Heart left ventricle (tissue), 16 donors: ENCODE measurements around the gene FRMD8. TPM values are rescaled to one million over a fixed set of nuclear protein-coding genes. Genes with fewer than 3 reads are reported as not detected.

Experiments
- ATAC-seq, 4 donors: fragments of 200-7000 bp; cut with Tn5 transposase; one replicate each; pipeline ENCODE4 v1.9.1; 2020 to 2022; ENCODE audit warnings: moderate library complexity in 4 of 4, mild to moderate bottlenecking in 3 of 4, moderate number of reproducible peaks in 1 of 4
- DNase-seq, 5 donors: peaks; one replicate each; pipeline ENCODE4 v3.0.0-alpha.2; 2020
- H3K27ac ChIP-seq, 12 donors: fragments of 200-600 bp; sonication (generic) in 4 of 12; one replicate each; pipeline versions ENCODE4 v1.5.0 to v1.8.0; 2016 to 2022; ENCODE audit warnings: mild to moderate bottlenecking in 2 of 12
- H3K27me3 ChIP-seq, 9 donors: fragments of 200-600 bp; sonication (generic) in 2 of 9; one replicate each; pipeline versions ENCODE4 v1.5.1 to v1.8.0; 2016 to 2022; ENCODE audit warnings: mild to moderate bottlenecking in 3 of 9
- H3K36me3 ChIP-seq, 9 donors: fragments of 200-600 bp; sonication (generic) in 2 of 9; one replicate each; pipeline versions ENCODE4 v1.5.0 to v1.8.0; 2018 to 2022; ENCODE audit warnings: mild to moderate bottlenecking in 2 of 9
- H3K4me1 ChIP-seq, 12 donors: fragments of 200-600 bp; sonication (generic) in 4 of 12; one replicate each; pipeline versions ENCODE4 v1.5.0 to v1.8.0; 2016 to 2022; ENCODE audit warnings: mild to moderate bottlenecking in 3 of 12
- H3K4me3 ChIP-seq, 12 donors: fragments of 200-600 bp; sonication (generic) in 4 of 12; one replicate each; pipeline versions ENCODE4 v1.5.0 to v1.8.0; 2017 to 2022; ENCODE audit warnings: mild to moderate bottlenecking in 9 of 12, moderate library complexity in 4 of 12
- H3K9me3 ChIP-seq, 12 donors: fragments of 200-600 bp; sonication (generic) in 4 of 12; one replicate each; pipeline versions ENCODE4 v1.5.0 to v1.8.0; 2016 to 2022; ENCODE audit warnings: mild to moderate bottlenecking in 1 of 12
- CTCF ChIP-seq, 12 donors: fragments of 200-600 bp; sonication (generic) in 4 of 12; IDR thresholded peaks; one replicate each; pipeline versions ENCODE4 v1.5.0 to v1.8.0; 2018 to 2022; ENCODE audit warnings: antibody characterized with exemption in 12 of 12, mild to moderate bottlenecking in 5 of 12
- POLR2A ChIP-seq, 2 donors: fragments of 450-650 bp; IDR thresholded peaks; one replicate each; pipeline ENCODE4 v1.6.1; 2017; ENCODE audit warnings: antibody characterized with exemption in 2 of 2, mild to moderate bottlenecking in 2 of 2, moderate library complexity in 2 of 2
- WGBS, 4 donors: extraction: QIAGEN DNeasy Blood & Tissue Kit in 2 of 4; methylation state at CpG; one replicate each; pipeline versions ENCODE4 v1.1.5 to v1.1.7; 2013 to 2018; 5-methylcytosine and 5-hydroxymethylcytosine counted together
- intact Hi-C, 10 donors: fragments of 100-400 bp; cut with DNase I; formaldehyde crosslinking; loops; one replicate each; pipeline versions ENCODE4 v1.11.1 to v1.14.2; 2022
- polyA plus RNA-seq, 2 donors: library from polyadenylated mRNA; stranded (reverse); fragments of 200-250 nt; gene quantifications; one replicate each; pipeline ENCODE4 v1.2.3, GENCODE V29; 2013
- total RNA-seq, 9 donors: library from RNA; depleted of rRNA in 2 of 9; stranded (reverse); fragments of >200 nt in 2 of 9; fragmentation: NEBNext Ultra II Directional in 3 of 9; extraction: Animal tissue kit (Norgen Biotek cat#: 25700) in 3 of 9; gene quantifications; one replicate each; pipeline versions ENCODE4 v1.1.0 to v1.2.4, GENCODE V29; 2016 to 2023
- donor health status: ischemic (EF 13 %, LVEDD 7.1; RV severe dilation, severe dysfunction).
- donor health status: healthy with polysubstance abuse.
- donor health status: DM: no; HTN: yes; CAD: no.
- donor health status: DM: no; HTN: no; CAD: no.
- donor health status: ischemic (EF 25% LVEDD 6.9; RV normal size, moderate dysfunction).
- donor health status: ischemic (EF 25% LVEDD 5.7; RV mildly dilated, moderate dysfunction).
- donor health status: healthy.
- donor health status: DM: yes; HTN: yes; CAD: no.
- donor health status: ischemic (EF 35%, LVEDD 5.7; RV mildly dilated, moderate dysfunction).
- donor health status: nonischemic (EF 11% LVEDD 7.7; RV severe dilation, severe dysfunction).
- donor health status: DM: yes; HTN: yes; CAD: no.
- donor health status: PGD.
- donor health status: ischemic (EF 29% LVEDD 5.4; RV normal size, mild dysfunction).
- donor health status: nonischemic (EF 23%, LVEDD 6.1; RV moderate dilation, normal function).

Gene FRMD8
- total and polyA plus RNA-seq, 11 donors: 6.1 to 24.1 (median 11.3) TPM

- Histone ChIP-seq H3K9me3 (no peaks in the 10 kb centered on the region), H3K27ac (peak overlapping the region; percentile 98 to 100 (median 100)), H3K4me1 (peaks cover 7 to 54% (median 44%) of the 10 kb centered on the region in 12 donors), H3K4me3 (peak overlapping the region; percentile 75 to 96 (median 91)), H3K27me3 (no peaks in the 10 kb centered on the region), H3K36me3 (peaks cover 9 to 62% (median 35%) of the 10 kb centered on the region in 9 donors)
- TF ChIP-seq CTCF (IDR thresholded peaks at IDR 0.05) (no peak), POLR2A (IDR thresholded peaks at IDR 0.05) (peak in 1 of 2 donors; percentile 2)
- ATAC-seq (no peak), DNase-seq (peak in 2 of 5 donors; percentile 57 to 68)
- WGBS, 4 donors: 0 to 1% (median 1%) methylated on average over 18 of the region's 18 CpGs
- intact Hi-C loops: loop anchor here in 3 of 10 donors (5.0 kb wide), 2 partner anchors 73 to 148 kb away; partner anchors contain the start of genes MALAT1 (in 2 of the 3), FAM89B (in 1 of the 3) and ZNRD2 (in 1 of the 3)
Measured at GRCh38 chr11:65424205-65425104, 38.0 kb downstream of the FRMD8 start.

GRCh38 chr11:65425105-65425970, 38.9 kb downstream of the FRMD8 start:
- TF ChIP-seq CTCF (IDR thresholded peaks at IDR 0.05) (peak in 2 of 12 donors; percentile 8 to 9), POLR2A (IDR thresholded peaks at IDR 0.05) (peak; percentile 4 to 44)
- Histone ChIP-seq H3K9me3 (no peaks in the 10 kb centered on the region), H3K27me3 (no peaks in the 10 kb centered on the region), H3K27ac (peak overlapping the region; percentile 98 to 100 (median 100)), H3K4me3 (peak overlapping the region; percentile 75 to 96 (median 91)), H3K36me3 (peaks cover 9 to 66% (median 35%) of the 10 kb centered on the region in 9 donors), H3K4me1 (peaks cover 4 to 54% (median 45%) of the 10 kb centered on the region in 12 donors)
- DNase-seq: peak in 2 of 5 donors; percentile 21 to 40
- intact Hi-C loops: no loop called here
- WGBS, 4 donors: 0 to 1% (median 1%) methylated on average over 9 of the region's 9 CpGs
- ATAC-seq: no peak

- WGBS, 4 donors: 0 to 1% (median 1%) methylated on average over 9 of the region's 9 CpGs
- no peak for ATAC-seq
- intact Hi-C loops: no loop called here
Measured at GRCh38 chr11:65425971-65426838, 39.8 kb downstream of the FRMD8 start.

More at GRCh38 chr11:65425971-65426838, 39.8 kb downstream of the FRMD8 start:
- TF ChIP-seq CTCF (IDR thresholded peaks at IDR 0.05) (no peak), POLR2A (IDR thresholded peaks at IDR 0.05) (no peak)
- peak in 1 of 5 donors; percentile 12 for DNase-seq
- H3K4me3 ChIP-seq: peak overlapping the region; percentile 75 to 96 (median 91)
- H3K27me3 ChIP-seq: no peaks in the 10 kb centered on the region
- H3K9me3 ChIP-seq: no peaks in the 10 kb centered on the region
- H3K27ac ChIP-seq: peak overlapping the region; percentile 98 to 100 (median 100)
- H3K4me1 ChIP-seq: peaks cover 0 to 54% (median 44%) of the 10 kb centered on the region in 12 donors
- H3K36me3 ChIP-seq: peaks cover 9 to 74% (median 44%) of the 10 kb centered on the region in 9 donors
